Fibroblast of pulmonary artery (primary cell): ENCODE results near the gene INTS6.

Experiments used
- DNase-seq: peaks from one replicate; pipeline ENCODE4 v3.0.0-alpha.2; 2010; ENCODE audit warnings: low read depth
- H3K4me3 ChIP-seq: replicated peaks from 2 replicates; pipeline ENCODE4 v1.5.1; 2011; ENCODE audit warnings: low read depth, mild to moderate bottlenecking, control low read depth, low read length, moderate library complexity
- TF ChIP-seq, protein P1 (sequence below): IDR thresholded peaks from 2 replicates; pipeline ENCODE4 v1.5.1; 2011; ENCODE audit warnings: mild to moderate bottlenecking, control low read depth, low read length, inconsistent platforms; ENCODE audit errors: missing control alignments

INTS6 gene

DNA sequence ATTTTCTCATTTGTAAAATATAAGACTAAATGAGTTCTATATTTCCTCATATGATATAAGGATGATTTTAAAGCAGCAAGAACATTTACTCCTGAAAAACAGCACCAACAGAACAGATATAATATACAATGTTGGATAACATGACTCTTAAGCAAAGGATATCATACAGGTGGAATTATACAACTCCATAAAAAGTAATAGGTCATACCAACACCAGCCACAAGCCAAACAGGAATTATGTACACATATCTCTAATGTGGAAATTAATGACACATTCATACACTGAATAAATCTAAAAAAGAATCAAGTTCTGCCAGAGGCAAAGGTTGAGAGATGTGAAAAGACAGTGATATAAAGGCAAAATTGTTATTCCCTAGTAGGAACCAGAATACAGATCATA lies 25.9 kb downstream of the INTS6 start:
- TF ChIP-seq, protein P1, sequence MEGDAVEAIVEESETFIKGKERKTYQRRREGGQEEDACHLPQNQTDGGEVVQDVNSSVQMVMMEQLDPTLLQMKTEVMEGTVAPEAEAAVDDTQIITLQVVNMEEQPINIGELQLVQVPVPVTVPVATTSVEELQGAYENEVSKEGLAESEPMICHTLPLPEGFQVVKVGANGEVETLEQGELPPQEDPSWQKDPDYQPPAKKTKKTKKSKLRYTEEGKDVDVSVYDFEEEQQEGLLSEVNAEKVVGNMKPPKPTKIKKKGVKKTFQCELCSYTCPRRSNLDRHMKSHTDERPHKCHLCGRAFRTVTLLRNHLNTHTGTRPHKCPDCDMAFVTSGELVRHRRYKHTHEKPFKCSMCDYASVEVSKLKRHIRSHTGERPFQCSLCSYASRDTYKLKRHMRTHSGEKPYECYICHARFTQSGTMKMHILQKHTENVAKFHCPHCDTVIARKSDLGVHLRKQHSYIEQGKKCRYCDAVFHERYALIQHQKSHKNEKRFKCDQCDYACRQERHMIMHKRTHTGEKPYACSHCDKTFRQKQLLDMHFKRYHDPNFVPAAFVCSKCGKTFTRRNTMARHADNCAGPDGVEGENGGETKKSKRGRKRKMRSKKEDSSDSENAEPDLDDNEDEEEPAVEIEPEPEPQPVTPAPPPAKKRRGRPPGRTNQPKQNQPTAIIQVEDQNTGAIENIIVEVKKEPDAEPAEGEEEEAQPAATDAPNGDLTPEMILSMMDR: no peak
- no peak for DNase-seq
- no peak overlapping the region for H3K4me3 ChIP-seq

- peak; percentile 69 for DNase-seq
- TF ChIP-seq, protein P1: no peak
- H3K4me3 ChIP-seq: no peak overlapping the region
Observed at GRCh38 chr13:51425410-51426042, 27.3 kb downstream of the INTS6 start.

DNA sequence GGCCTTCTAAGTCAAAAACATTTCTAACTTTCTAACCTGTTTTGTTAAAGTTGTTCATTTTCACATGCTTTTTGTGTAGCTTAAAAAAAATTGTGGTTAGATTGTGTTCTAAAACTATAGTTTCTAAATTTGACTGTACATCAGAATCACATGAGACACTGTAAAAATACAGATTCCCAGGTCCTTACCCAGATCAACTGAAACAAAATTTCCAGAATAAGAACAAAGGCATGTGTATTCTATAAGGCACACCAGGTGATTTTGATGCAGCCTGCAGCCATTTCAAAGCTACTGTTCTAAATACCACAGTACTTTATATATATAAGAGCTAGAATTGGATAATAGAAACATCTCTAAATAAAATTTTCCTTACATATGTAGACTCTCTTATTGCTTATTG lies 29.1 kb downstream of the INTS6 start:
- H3K4me3 ChIP-seq: no peak overlapping the region
- TF ChIP-seq, protein P1: no peak
- no peak for DNase-seq

DNA sequence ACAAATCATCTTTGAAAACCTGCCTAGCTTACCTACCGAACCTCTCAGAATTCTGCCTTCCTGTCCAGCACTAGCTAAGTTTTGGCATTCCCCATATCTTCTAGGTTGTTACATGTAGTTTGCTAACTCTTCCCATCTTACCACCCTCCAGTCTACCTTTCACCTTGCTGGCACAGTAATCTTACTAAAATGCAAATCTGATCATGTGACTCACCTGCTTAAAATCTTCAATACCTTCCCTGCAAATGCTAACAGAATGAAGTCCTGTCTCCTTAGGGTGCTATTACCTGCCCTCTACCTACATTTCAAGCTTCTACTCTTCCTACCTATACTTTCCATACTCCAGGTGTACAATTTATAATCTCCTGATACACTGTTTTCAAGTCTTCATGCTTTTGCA lies 30.4 kb downstream of the INTS6 start:
- TF ChIP-seq, protein P1: no peak
- DNase-seq: no peak

DNA sequence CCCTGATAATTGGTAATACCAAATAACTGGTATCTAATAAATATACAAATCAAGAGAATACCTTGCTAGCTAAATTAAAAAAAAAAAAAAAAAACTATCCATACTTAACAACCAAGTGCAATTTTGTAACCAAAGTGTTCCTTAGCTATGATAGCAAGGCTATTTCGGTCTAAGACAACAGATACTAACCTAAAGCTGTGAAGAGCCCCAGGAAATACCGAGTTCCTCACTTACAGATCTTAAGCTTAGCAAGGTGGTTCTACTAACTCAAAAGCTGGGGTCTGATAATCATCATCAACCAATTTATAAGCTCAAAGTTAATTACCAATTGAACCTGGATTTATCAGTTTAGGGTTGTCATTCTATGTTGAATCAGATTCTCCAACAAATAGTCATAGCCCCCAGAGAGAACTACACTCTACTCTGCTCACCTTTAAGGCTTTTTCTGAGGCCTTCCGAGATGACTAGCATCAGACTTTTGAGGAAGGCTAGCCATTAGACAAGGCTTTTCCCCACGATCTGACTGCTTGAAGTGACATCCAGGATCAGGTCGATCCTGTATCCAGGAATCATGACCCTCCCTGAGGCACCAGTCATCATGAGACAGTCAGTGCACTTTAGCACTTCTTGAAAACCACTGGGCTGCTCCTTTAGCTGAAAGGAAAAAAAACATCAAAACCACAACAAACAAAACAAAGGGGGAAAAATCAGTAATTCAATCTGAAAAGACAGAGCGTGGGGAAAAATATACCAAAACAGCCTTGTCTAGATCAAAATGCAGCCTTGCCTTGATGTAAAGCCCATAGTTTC lies 31.9 kb downstream of the INTS6 start:
- no peak overlapping the region for H3K4me3 ChIP-seq
- TF ChIP-seq, protein P1: no peak
- no peak for DNase-seq

More for the DNA sequence above, 30.4 kb downstream of the INTS6 start:
- H3K4me3 ChIP-seq: no peak overlapping the region

DNA sequence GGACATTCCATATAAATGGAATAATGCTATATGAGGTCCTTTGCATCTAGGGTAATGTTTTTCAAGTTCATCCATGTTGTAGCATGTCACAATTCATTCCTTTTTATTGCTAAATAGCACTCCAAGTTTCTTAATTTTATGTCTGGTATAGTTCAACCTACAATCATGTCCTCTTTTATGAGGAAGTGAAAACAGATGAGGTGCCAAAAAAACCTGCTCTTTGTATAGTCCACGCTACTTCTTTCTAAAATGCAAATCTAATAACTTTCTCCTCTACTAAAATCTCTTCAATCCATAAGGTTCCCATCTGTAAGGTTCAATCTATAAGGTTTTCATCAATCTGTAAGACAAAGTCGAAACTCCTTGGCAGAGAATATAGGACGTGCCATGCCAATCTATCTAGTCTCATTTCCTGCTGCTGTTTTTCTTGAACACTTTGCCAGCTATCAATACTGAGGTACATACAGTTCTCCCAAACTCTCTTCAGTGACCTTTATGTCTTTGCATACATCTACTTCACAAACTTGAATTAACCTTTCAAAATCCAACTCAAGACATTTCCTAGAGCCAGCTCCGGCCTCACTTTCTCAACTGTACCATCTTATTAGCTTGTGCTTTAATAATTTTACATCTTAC lies 33.7 kb downstream of the INTS6 start:
- no peak overlapping the region for H3K4me3 ChIP-seq
- no peak for DNase-seq
- TF ChIP-seq, protein P1: no peak
